HCT116 (cell line): ENCODE results near the gene ZNF133. TPM values are rescaled to one million over a fixed set of nuclear protein-coding genes. Genes with fewer than 3 reads are reported as not detected.

Experiments
- ATAC-seq: fragments of 200-7000 bp; cut with Tn5 transposase; 2 replicates; pipeline ENCODE4 v1.9.1; 2020; ENCODE audit warnings: mild to moderate bottlenecking, moderate library complexity
- BruUV-seq: library from RNA; stranded (reverse); fragments of 400-500 nt; replicated peaks from 2 replicates; lab custom pipeline; 2021; lab: Mats Ljungman, UMichigan
- CTCF ChIA-PET: fragments of 300-600 bp; sonication (Branson Sonifier 250); formaldehyde crosslinking; loops from one replicate; lab custom pipeline; 2021; ENCODE audit warnings: antibody characterized with exemption; lab: Charles Lee
- POLR2A ChIA-PET: fragments of 300-600, 350-600 bp; sonication (Branson Sonifier 250); formaldehyde crosslinking; loops from one replicate; lab custom pipeline; 2021; ENCODE audit warnings: antibody characterized with exemption; lab: Charles Lee
- RAD21 ChIA-PET, 2 experiments: fragments of 300-600 bp; sonication (Branson Sonifier 250); formaldehyde crosslinking; loops; one replicate each; lab custom pipeline; 2023; ENCODE audit warnings: low total read pairs in 2 of 2; ENCODE audit not compliant: uncharacterized antibody in 2 of 2, unreplicated experiment in 2 of 2, low non-redundant PET in 1 of 2; lab: Charles Lee
- DNase-seq: peaks from one replicate; pipeline ENCODE4 v3.0.0-alpha.2; 2010; ENCODE audit warnings: low read depth, low spot score
- H2AFZ ChIP-seq: fragments of 200-600 bp; shearing (Covaris generic), sonication (generic); 2 replicates; pipeline ENCODE4 v1.6.1; 2017; ENCODE audit warnings: low read depth, mixed run types, mixed read lengths, antibody characterized with exemption, low read length; ENCODE audit not compliant: poor library complexity, severe bottlenecking
- H3K27ac ChIP-seq: 2 replicates; pipeline ENCODE4 v1.5.1; 2012; ENCODE audit warnings: low read depth, low read length
- H3K27me3 ChIP-seq: fragments of 200-600 bp; sonication (generic); 2 replicates; pipeline ENCODE4 v1.6.1; 2016; ENCODE audit warnings: mixed run types, low read length, mixed read lengths; ENCODE audit not compliant: insufficient read depth
- H3K36me3 ChIP-seq, 2 experiments: fragments of 200-500 bp in 1 of 2; fragments of 200-600 bp in 1 of 2; sonication (Bioruptor generic) in 1 of 2; sonication (generic) in 1 of 2; 2 replicates each; pipeline versions ENCODE4 v1.5.1 to v1.6.1; 2014 to 2016; ENCODE audit warnings: low read length in 2 of 2, inconsistent platforms in 1 of 2, mixed read lengths in 1 of 2, mixed run types in 1 of 2; ENCODE audit not compliant: insufficient read depth in 2 of 2, control insufficient read depth in 1 of 2
- H3K4me1 ChIP-seq, 2 experiments: fragments of 200-600 bp in 1 of 2; sonication (generic) in 1 of 2; 2 replicates each; pipeline versions ENCODE4 v1.5.1 to v1.6.1; 2012 to 2017; ENCODE audit warnings: low read length in 2 of 2, inconsistent platforms in 1 of 2, mild to moderate bottlenecking in 1 of 2, mixed read lengths in 1 of 2, mixed run types in 1 of 2, moderate library complexity in 1 of 2; ENCODE audit not compliant: insufficient read depth in 2 of 2, control insufficient read depth in 1 of 2
- H3K4me2 ChIP-seq: fragments of 200-600 bp; sonication (generic); 2 replicates; pipeline ENCODE4 v1.6.1; 2017; ENCODE audit warnings: mixed run types, low read length, mixed read lengths
- H3K4me3 ChIP-seq, 2 experiments: fragments of 200-600 bp in 1 of 2; sonication (generic) in 1 of 2; replicated peaks in 1 of 2; 2 replicates each; pipeline ENCODE4 v1.5.1; 2011 to 2016; ENCODE audit warnings: low read length in 2 of 2, control low read depth in 1 of 2, low read depth in 1 of 2, mild to moderate bottlenecking in 1 of 2, mixed read lengths in 1 of 2, mixed run types in 1 of 2
- H3K79me2 ChIP-seq: fragments of 200-600 bp; sonication (generic); 2 replicates; pipeline ENCODE4 v1.6.1; 2017; ENCODE audit warnings: mild to moderate bottlenecking, mixed run types, low read length, moderate library complexity, mixed read lengths; ENCODE audit not compliant: insufficient read depth
- H3K9ac ChIP-seq: fragments of 200-600 bp; sonication (generic); 2 replicates; pipeline ENCODE4 v1.6.1; 2016; ENCODE audit warnings: low read length, mixed read lengths
- H3K9me2 ChIP-seq: fragments of 200-600 bp; sonication (generic), shearing (Covaris generic); 2 replicates; pipeline ENCODE4 v1.6.1; 2017; ENCODE audit warnings: mixed run types, mild to moderate bottlenecking, moderate library complexity; ENCODE audit not compliant: insufficient read depth
- H3K9me3 ChIP-seq, 2 experiments: fragments of 200-500 bp in 1 of 2; fragments of 200-600 bp in 1 of 2; sonication (Bioruptor generic) in 1 of 2; sonication (generic) in 1 of 2; 2 replicates each; pipeline ENCODE4 v1.6.1; 2014 to 2017; ENCODE audit warnings: low read length in 2 of 2, mixed read lengths in 2 of 2, inconsistent platforms in 1 of 2, low read depth in 1 of 2, mild to moderate bottlenecking in 1 of 2, mixed run types in 1 of 2, moderate library complexity in 1 of 2; ENCODE audit not compliant: control insufficient read depth in 1 of 2, insufficient read depth in 1 of 2
- H4K20me1 ChIP-seq: fragments of 200-600 bp; sonication (generic), shearing (Covaris generic); 2 replicates; pipeline ENCODE4 v1.6.1; 2017; ENCODE audit warnings: mixed run types, mild to moderate bottlenecking, moderate library complexity; ENCODE audit not compliant: insufficient read depth
- CBX3 ChIP-seq: IDR thresholded peaks from 2 replicates; pipeline ENCODE4 v1.6.1; 2012; ENCODE audit warnings: low read depth
- EZH2phosphoT487 ChIP-seq: fragments of 200-600 bp; IDR thresholded peaks from 2 replicates; pipeline ENCODE4 v1.6.1; 2018; ENCODE audit warnings: antibody characterized with exemption, borderline replicate concordance
- FOSL1 ChIP-seq: IDR thresholded peaks from 2 replicates; pipeline ENCODE4 v1.6.1; 2012; ENCODE audit warnings: low read depth
- TCF7L2 ChIP-seq: IDR thresholded peaks from 2 replicates; pipeline ENCODE4 v1.7.0; 2011; ENCODE audit warnings: borderline replicate concordance, inconsistent platforms; ENCODE audit not compliant: insufficient read depth, insufficient read length; ENCODE audit errors: extremely low read depth
- YY1 ChIP-seq: IDR thresholded peaks from 2 replicates; pipeline ENCODE4 v1.6.1; 2011; ENCODE audit warnings: low read length, low read depth, moderate library complexity, mild to moderate bottlenecking; ENCODE audit not compliant: insufficient replicate concordance; ENCODE audit errors: extremely low read depth
- ZFX ChIP-seq: fragments of 450-650 bp; IDR thresholded peaks from 2 replicates; pipeline ENCODE4 v1.6.1; 2017
- ZNF274 ChIP-seq: fragments of 200-500 bp; sonication (Bioruptor generic); IDR thresholded peaks from 2 replicates; pipeline ENCODE4 v1.6.1; 2014; ENCODE audit warnings: mild to moderate bottlenecking, low read depth, low read length, inconsistent platforms
- intact Hi-C: fragments of 100-400 bp; cut with micrococcal nuclease; formaldehyde crosslinking; loops from 2 replicates; pipeline ENCODE4 v1.10.0; 2022
- total RNA-seq: library from RNA; stranded (reverse); gene quantifications from one replicate; pipeline ENCODE4 v1.2.1, GENCODE V29; 2021; ENCODE audit not compliant: unreplicated experiment

Gene ZNF133
- total RNA-seq, 1 experiment from 2014 or later = 9.3 TPM

DNA sequence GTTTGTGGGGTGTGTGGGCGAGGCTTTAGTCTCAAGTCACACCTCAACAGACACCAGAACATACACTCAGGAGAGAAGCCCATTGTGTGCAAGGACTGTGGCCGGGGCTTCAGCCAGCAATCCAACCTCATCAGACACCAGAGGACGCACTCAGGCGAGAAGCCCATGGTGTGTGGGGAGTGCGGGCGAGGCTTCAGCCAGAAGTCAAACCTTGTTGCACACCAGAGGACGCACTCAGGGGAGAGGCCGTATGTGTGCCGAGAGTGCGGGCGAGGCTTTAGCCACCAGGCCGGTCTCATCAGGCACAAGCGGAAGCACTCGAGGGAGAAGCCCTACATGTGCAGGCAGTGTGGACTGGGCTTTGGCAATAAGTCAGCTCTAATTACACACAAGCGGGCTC is 27.8 kb downstream of the ZNF133 start (continued):
- no peak for TF ChIP-seq ZFX

DNA sequence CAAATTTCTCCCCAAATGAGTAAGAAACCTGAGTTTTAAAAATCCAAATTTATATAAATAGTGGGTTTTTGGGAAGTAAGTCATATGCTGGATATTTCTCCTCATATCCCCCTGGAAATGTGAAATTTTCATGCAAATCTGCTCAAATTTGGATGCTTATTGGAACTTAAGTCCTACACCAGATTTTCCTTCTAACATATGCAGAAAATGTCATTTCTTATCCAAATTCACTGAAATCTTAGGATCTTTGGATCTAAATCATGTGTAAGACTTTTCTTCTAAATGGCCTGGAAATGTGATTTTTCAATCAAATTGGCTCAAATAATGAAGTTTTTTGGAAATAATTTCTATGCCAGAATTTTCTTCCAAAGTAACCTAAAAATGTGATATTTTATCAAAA is 33.0 kb downstream of the ZNF133 start:
- no peak overlapping the region for H3K4me2 ChIP-seq
- ChIA-PET POLR2A (no interaction called here), RAD21 (no interaction called here), CTCF (no interaction called here)
- H3K4me1 ChIP-seq = no peaks in the 10 kb centered on the region
- H3K4me3 ChIP-seq = no peak overlapping the region
- no peaks in the 10 kb centered on the region for H3K9me2 ChIP-seq
- TF ChIP-seq CBX3 = no peak
- no peak for TF ChIP-seq EZH2phosphoT487
- TF ChIP-seq ZNF274 = no peak
- no peak for TF ChIP-seq FOSL1
- no peak for TF ChIP-seq TCF7L2
- TF ChIP-seq YY1 = no peak
- H3K27ac ChIP-seq = no peak overlapping the region
- no peak overlapping the region for H3K9ac ChIP-seq
- no peaks in the 10 kb centered on the region for H4K20me1 ChIP-seq
- H3K79me2 ChIP-seq = no peaks in the 10 kb centered on the region
- H2AFZ ChIP-seq = no peak overlapping the region
- DNase-seq (no peak), ATAC-seq (no peak)
- H3K27me3 ChIP-seq = no peaks in the 10 kb centered on the region
- no TSS peak for BruUV-seq
- intact Hi-C loops = no loop called here
- no peaks in the 10 kb centered on the region for H3K9me3 ChIP-seq
- no peaks in the 10 kb centered on the region for H3K36me3 ChIP-seq
